ENCODE results near the gene GRAPL.
"Not testable (repeated sequence)": the region's sequence is repeated elsewhere in the genome, so short reads cannot be mapped to it uniquely, and the experiment has no call there.

DNA sequence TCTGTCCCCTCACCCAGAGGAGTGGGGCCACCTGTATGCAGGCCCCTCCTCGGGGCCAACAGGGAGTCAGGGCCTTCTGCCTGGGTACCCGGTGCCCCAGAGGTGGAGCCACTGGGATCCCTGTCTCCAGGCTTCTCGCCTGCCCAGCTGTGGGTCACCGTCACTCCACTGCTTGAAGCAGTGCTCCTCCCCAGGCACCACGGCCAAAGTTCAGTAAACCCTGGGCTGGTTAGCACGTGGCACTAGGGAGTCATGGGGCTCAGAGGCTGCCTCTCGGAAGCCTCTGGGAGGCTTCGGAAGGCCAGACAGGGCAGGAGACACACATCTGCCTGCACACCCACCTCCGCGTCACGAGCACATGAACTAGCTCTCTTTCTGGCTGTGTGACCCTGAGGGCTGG, 18.1 kb downstream of the GRAPL start:
- not testable (repeated sequence) for TF ChIP-seq POLR2AphosphoS5 (IDR thresholded peaks at IDR 0.05; ENCODE audit: low read depth)
- TF ChIP-seq, protein P1, sequence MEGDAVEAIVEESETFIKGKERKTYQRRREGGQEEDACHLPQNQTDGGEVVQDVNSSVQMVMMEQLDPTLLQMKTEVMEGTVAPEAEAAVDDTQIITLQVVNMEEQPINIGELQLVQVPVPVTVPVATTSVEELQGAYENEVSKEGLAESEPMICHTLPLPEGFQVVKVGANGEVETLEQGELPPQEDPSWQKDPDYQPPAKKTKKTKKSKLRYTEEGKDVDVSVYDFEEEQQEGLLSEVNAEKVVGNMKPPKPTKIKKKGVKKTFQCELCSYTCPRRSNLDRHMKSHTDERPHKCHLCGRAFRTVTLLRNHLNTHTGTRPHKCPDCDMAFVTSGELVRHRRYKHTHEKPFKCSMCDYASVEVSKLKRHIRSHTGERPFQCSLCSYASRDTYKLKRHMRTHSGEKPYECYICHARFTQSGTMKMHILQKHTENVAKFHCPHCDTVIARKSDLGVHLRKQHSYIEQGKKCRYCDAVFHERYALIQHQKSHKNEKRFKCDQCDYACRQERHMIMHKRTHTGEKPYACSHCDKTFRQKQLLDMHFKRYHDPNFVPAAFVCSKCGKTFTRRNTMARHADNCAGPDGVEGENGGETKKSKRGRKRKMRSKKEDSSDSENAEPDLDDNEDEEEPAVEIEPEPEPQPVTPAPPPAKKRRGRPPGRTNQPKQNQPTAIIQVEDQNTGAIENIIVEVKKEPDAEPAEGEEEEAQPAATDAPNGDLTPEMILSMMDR (IDR thresholded peaks at IDR 0.05; ENCODE audit: insufficient read depth, low read length): not testable (repeated sequence)
- TF ChIP-seq, protein P2, sequence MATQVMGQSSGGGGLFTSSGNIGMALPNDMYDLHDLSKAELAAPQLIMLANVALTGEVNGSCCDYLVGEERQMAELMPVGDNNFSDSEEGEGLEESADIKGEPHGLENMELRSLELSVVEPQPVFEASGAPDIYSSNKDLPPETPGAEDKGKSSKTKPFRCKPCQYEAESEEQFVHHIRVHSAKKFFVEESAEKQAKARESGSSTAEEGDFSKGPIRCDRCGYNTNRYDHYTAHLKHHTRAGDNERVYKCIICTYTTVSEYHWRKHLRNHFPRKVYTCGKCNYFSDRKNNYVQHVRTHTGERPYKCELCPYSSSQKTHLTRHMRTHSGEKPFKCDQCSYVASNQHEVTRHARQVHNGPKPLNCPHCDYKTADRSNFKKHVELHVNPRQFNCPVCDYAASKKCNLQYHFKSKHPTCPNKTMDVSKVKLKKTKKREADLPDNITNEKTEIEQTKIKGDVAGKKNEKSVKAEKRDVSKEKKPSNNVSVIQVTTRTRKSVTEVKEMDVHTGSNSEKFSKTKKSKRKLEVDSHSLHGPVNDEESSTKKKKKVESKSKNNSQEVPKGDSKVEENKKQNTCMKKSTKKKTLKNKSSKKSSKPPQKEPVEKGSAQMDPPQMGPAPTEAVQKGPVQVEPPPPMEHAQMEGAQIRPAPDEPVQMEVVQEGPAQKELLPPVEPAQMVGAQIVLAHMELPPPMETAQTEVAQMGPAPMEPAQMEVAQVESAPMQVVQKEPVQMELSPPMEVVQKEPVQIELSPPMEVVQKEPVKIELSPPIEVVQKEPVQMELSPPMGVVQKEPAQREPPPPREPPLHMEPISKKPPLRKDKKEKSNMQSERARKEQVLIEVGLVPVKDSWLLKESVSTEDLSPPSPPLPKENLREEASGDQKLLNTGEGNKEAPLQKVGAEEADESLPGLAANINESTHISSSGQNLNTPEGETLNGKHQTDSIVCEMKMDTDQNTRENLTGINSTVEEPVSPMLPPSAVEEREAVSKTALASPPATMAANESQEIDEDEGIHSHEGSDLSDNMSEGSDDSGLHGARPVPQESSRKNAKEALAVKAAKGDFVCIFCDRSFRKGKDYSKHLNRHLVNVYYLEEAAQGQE (IDR thresholded peaks at IDR 0.05; ENCODE audit: insufficient replicate concordance, low read depth): not testable (repeated sequence)
